ENCODE results near the gene PLEKHA1. TPM values are rescaled to one million over a fixed set of nuclear protein-coding genes. Genes with fewer than 3 reads are reported as not detected.

PLEKHA1 gene
- total and polyA plus RNA-seq, 4 donors = 15.9 to 29.2 (median 22.9) TPM

DNA sequence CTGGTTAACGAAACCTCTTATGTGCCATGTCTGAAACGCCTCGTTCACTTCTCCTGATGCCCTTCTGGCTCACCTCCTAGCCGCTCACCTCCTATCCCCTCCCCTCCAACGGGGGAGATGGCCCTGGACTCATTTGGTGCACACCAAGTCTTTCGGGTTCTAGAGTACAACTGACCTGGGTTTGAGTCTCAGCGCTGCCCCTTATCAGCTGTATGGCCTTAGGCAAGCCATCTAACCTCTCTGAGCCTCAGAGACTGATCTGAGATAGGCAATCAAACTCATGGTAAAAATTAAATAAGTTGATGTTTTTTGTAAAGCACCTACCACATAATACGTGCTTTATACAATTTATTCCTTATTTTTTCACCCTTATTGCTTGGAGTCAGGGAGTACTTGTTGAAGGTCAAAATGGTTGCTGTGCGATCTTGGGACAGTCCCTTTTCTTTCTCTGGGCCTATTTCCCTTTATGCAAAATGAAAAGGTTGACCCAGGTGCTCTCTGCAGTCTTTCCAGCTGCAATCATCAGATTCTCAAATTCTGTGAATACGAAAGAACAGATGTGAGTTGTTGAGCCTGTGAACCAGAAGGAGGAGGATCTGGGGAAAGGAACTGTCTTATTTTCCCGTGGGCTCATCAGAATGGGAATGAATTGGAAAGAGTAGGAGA lies 31.2 kb upstream of the PLEKHA1 start:
- WGBS = 95% methylated on average over 11 of the region's 11 CpGs
- Histone ChIP-seq H3K9ac (ENCODE audit: low read depth in 1 of 2, low read length in 2 of 2) (no peak overlapping the region), H3K27me3 (ENCODE audit: control insufficient read depth in 4 of 4, insufficient read depth in 4 of 4, low read length in 3 of 4) (no peaks in the 10 kb centered on the region), H3K9me3 (ENCODE audit: control insufficient read depth in 4 of 4, low read length in 3 of 4) (no peaks in the 10 kb centered on the region), H3K36me3 (ENCODE audit: control insufficient read depth in 4 of 4, insufficient read depth in 3 of 4, low read depth in 1 of 4, low read length in 3 of 4) (no peaks in the 10 kb centered on the region), H3K4me1 (ENCODE audit: control insufficient read depth in 4 of 4, insufficient read depth in 4 of 4, low read length in 3 of 4) (peaks cover 0 to 2% (median 0%) of the 10 kb centered on the region in 4 donors), H3K4me3 (ENCODE audit: low read depth in 1 of 3, low read length in 3 of 3) (no peak overlapping the region), H3K27ac (ENCODE audit: low read depth in 1 of 2, low read length in 2 of 2) (no peak overlapping the region)
- TF ChIP-seq FOXA2 (IDR thresholded peaks at IDR 0.05) = no peak
- TF ChIP-seq TAF1 (conservative IDR thresholded peaks at IDR 0.05) = no peak
- TF ChIP-seq JUND (IDR thresholded peaks at IDR 0.05) = no peak
- TF ChIP-seq YY1 (IDR thresholded peaks at IDR 0.05) = no peak
- no peak for TF ChIP-seq RXRA (IDR thresholded peaks at IDR 0.05)
- TF ChIP-seq RAD21 (IDR thresholded peaks at IDR 0.05) = no peak
- TF ChIP-seq, protein P1, sequence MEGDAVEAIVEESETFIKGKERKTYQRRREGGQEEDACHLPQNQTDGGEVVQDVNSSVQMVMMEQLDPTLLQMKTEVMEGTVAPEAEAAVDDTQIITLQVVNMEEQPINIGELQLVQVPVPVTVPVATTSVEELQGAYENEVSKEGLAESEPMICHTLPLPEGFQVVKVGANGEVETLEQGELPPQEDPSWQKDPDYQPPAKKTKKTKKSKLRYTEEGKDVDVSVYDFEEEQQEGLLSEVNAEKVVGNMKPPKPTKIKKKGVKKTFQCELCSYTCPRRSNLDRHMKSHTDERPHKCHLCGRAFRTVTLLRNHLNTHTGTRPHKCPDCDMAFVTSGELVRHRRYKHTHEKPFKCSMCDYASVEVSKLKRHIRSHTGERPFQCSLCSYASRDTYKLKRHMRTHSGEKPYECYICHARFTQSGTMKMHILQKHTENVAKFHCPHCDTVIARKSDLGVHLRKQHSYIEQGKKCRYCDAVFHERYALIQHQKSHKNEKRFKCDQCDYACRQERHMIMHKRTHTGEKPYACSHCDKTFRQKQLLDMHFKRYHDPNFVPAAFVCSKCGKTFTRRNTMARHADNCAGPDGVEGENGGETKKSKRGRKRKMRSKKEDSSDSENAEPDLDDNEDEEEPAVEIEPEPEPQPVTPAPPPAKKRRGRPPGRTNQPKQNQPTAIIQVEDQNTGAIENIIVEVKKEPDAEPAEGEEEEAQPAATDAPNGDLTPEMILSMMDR (IDR thresholded peaks at IDR 0.05; ENCODE audit: low read depth, low read length, missing input control) = no peak
- TF ChIP-seq HNF4A (conservative IDR thresholded peaks at IDR 0.05) = no peak
- TF ChIP-seq FOXA1 (IDR thresholded peaks at IDR 0.05) = no peak
- TF ChIP-seq, protein P2, sequence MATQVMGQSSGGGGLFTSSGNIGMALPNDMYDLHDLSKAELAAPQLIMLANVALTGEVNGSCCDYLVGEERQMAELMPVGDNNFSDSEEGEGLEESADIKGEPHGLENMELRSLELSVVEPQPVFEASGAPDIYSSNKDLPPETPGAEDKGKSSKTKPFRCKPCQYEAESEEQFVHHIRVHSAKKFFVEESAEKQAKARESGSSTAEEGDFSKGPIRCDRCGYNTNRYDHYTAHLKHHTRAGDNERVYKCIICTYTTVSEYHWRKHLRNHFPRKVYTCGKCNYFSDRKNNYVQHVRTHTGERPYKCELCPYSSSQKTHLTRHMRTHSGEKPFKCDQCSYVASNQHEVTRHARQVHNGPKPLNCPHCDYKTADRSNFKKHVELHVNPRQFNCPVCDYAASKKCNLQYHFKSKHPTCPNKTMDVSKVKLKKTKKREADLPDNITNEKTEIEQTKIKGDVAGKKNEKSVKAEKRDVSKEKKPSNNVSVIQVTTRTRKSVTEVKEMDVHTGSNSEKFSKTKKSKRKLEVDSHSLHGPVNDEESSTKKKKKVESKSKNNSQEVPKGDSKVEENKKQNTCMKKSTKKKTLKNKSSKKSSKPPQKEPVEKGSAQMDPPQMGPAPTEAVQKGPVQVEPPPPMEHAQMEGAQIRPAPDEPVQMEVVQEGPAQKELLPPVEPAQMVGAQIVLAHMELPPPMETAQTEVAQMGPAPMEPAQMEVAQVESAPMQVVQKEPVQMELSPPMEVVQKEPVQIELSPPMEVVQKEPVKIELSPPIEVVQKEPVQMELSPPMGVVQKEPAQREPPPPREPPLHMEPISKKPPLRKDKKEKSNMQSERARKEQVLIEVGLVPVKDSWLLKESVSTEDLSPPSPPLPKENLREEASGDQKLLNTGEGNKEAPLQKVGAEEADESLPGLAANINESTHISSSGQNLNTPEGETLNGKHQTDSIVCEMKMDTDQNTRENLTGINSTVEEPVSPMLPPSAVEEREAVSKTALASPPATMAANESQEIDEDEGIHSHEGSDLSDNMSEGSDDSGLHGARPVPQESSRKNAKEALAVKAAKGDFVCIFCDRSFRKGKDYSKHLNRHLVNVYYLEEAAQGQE (IDR thresholded peaks at IDR 0.05) = no peak
- TF ChIP-seq, protein P3, sequence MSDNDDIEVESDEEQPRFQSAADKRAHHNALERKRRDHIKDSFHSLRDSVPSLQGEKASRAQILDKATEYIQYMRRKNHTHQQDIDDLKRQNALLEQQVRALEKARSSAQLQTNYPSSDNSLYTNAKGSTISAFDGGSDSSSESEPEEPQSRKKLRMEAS (IDR thresholded peaks at IDR 0.05) = no peak
- TF ChIP-seq SP1 (IDR thresholded peaks at IDR 0.05) = no peak
- no peak for TF ChIP-seq EGR1 (IDR thresholded peaks at IDR 0.05; ENCODE audit: low read depth in 2 of 2)
- TF ChIP-seq, protein P4, sequence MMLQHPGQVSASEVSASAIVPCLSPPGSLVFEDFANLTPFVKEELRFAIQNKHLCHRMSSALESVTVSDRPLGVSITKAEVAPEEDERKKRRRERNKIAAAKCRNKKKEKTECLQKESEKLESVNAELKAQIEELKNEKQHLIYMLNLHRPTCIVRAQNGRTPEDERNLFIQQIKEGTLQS (IDR thresholded peaks at IDR 0.05) = no peak
- TF ChIP-seq HNF4G (IDR thresholded peaks at IDR 0.05) = no peak
- no peak for DNase-seq (ENCODE audit: low spot score)

DNA sequence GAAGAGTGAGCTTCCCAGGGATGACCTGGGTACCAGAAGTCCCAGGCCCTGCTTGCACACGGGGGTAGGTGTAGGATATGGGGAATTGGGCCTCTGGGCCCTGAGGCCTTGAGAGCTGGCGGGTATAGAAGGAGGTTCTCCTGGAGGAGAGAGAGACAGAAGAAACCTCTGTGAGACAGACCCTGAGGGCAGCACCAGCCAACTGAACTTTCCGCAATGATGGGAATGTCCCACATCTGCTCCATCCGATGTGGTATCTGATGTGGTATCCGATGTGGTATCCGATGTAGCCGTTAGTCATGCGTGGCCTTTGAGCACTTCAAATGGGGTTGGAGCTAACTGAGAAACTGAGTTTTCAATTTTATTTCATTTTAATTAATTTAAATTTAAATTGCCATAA lies 30.6 kb upstream of the PLEKHA1 start:
- TF ChIP-seq TAF1 (conservative IDR thresholded peaks at IDR 0.05) (no peak), JUND (IDR thresholded peaks at IDR 0.05) (no peak), RAD21 (IDR thresholded peaks at IDR 0.05) (no peak), EGR1 (IDR thresholded peaks at IDR 0.05; ENCODE audit: low read depth in 2 of 2) (no peak)
- H3K27me3 ChIP-seq (ENCODE audit: control insufficient read depth in 4 of 4, insufficient read depth in 4 of 4, low read length in 3 of 4) = no peaks in the 10 kb centered on the region
- no peaks in the 10 kb centered on the region for H3K9me3 ChIP-seq (ENCODE audit: control insufficient read depth in 4 of 4, low read length in 3 of 4)
- H3K4me3 ChIP-seq (ENCODE audit: low read depth in 1 of 3, low read length in 3 of 3) = no peak overlapping the region
- H3K9ac ChIP-seq (ENCODE audit: low read depth in 1 of 2, low read length in 2 of 2) = no peak overlapping the region
- no peak for DNase-seq (ENCODE audit: low spot score)
- no peaks in the 10 kb centered on the region for H3K36me3 ChIP-seq (ENCODE audit: control insufficient read depth in 4 of 4, insufficient read depth in 3 of 4, low read depth in 1 of 4, low read length in 3 of 4)
- no peak overlapping the region for H3K27ac ChIP-seq (ENCODE audit: low read depth in 1 of 2, low read length in 2 of 2)
- 91% methylated on average over 8 of the region's 8 CpGs for WGBS
- peaks cover 0 to 2% (median under 1%) of the 10 kb centered on the region in 4 donors for H3K4me1 ChIP-seq (ENCODE audit: control insufficient read depth in 4 of 4, insufficient read depth in 4 of 4, low read length in 3 of 4)

Measured in liver (tissue), 9 donors.